ENCODE data around the gene ITIH3. TPM values are rescaled to one million over a fixed set of nuclear protein-coding genes. Genes with fewer than 3 reads are reported as not detected.

The ITIH3 gene
- total RNA-seq, 1 donor from 2014 or later = not detected

DNA sequence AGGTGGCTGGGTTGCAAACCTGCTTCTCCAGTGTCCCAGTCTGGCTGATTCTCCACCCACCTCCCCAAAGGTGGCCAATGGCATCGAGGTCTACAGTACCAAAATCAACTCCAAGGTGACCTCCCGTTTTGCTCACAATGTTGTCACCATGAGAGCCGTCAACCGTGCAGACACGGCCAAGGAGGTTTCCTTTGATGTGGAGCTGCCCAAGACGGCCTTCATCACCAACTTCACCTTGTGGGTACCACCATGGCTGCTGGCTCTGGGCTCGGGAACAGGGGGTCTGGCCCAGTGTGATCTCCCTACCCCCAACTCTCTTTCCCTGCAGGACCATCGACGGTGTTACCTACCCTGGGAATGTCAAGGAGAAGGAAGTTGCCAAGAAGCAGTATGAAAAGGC is 1.8 kb downstream of the ITIH3 start:
- no peak overlapping the region for H3K4me3 ChIP-seq (ENCODE audit: low read depth, low read length)
- no peak for DNase-seq (ENCODE audit: low read depth)
- TF ChIP-seq, protein P1, sequence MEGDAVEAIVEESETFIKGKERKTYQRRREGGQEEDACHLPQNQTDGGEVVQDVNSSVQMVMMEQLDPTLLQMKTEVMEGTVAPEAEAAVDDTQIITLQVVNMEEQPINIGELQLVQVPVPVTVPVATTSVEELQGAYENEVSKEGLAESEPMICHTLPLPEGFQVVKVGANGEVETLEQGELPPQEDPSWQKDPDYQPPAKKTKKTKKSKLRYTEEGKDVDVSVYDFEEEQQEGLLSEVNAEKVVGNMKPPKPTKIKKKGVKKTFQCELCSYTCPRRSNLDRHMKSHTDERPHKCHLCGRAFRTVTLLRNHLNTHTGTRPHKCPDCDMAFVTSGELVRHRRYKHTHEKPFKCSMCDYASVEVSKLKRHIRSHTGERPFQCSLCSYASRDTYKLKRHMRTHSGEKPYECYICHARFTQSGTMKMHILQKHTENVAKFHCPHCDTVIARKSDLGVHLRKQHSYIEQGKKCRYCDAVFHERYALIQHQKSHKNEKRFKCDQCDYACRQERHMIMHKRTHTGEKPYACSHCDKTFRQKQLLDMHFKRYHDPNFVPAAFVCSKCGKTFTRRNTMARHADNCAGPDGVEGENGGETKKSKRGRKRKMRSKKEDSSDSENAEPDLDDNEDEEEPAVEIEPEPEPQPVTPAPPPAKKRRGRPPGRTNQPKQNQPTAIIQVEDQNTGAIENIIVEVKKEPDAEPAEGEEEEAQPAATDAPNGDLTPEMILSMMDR (conservative IDR thresholded peaks at IDR 0.05; ENCODE audit: low read depth, low read length) = no peak

DNA sequence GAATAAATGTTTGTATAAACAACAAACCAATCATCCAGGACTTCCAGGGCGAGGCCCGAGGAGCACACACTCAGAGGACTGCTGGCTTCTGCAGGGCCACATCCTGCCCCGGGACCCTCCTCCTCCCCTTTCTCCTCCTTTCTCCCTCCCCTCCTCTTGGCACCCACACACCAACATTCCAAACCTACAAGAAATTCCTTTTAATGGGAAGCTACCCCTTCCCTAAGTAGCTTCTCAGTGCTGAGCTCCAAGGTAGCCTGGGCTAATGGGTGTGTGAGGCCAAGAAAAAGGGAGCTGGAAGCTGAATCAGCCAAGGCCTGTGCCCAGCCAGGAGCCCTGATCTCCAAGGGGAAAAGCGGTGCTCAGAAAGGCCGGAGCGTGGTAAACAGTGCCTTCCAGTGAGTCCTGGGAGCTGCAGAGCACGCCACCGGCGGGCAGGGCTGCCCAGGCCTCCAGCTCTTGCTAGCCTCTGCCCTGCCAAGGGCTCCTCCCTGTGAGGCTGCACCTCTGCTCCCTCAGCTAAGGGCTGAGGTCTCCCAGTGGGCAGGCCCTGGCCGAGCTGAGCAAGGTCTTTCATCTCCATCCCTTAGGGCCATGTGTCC is 3.9 kb downstream of the ITIH3 start:
- DNase-seq (ENCODE audit: low read depth) = no peak
- TF ChIP-seq, protein P1 (conservative IDR thresholded peaks at IDR 0.05; ENCODE audit: low read depth, low read length) = no peak
- H3K4me3 ChIP-seq (ENCODE audit: low read depth, low read length) = no peak overlapping the region

- TF ChIP-seq, protein P1 (conservative IDR thresholded peaks at IDR 0.05; ENCODE audit: low read depth, low read length) = peak; percentile 68
- no peak overlapping the region for H3K4me3 ChIP-seq (ENCODE audit: low read depth, low read length)
- DNase-seq (ENCODE audit: low read depth) = no peak
These were observed 4.4 kb downstream of the ITIH3 start for GRCh38 chr3:52798978-52799476.

DNA sequence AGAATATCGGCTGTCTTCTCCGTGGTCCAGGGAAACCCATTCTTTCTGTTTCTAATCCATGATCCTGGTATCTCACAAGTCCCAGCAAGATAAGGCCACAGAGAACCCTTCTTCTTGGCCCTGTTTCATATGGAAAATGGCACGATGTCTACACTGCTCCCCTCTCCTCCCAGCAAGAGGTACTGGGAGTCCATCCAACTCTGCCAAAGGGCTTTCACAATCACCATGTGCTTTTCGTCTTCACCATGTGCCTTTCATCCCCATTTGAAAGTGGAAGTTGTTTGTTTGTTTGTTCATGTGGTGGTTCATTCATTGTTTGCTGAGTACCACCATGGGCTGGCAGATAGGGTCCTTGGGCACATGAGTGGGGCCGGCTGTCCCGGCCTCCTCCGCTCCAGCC is 5.5 kb downstream of the ITIH3 start:
- DNase-seq (ENCODE audit: low read depth) = no peak
- H3K4me3 ChIP-seq (ENCODE audit: low read depth, low read length) = no peak overlapping the region
- TF ChIP-seq, protein P1 (conservative IDR thresholded peaks at IDR 0.05; ENCODE audit: low read depth, low read length) = no peak

DNA sequence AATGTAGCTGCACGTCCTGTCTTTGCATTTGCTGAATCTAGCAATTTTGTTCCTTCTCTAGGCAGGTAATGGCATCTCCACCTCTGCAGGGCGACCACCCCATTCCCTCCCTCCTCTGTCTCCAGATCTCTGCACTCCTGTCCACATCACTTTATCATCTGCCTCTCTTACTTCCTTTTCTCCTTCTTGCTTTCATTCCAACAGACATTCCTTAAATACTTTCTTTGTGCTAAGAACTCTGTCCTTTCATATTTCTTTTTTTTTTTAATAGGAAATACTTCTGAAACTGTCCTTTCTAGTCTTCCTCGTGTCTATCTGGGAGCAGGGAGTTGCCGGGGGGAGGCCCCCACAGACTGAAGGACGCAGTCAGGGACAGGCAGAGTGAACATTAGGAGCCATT is 7.2 kb downstream of the ITIH3 start:
- no peak overlapping the region for H3K4me3 ChIP-seq (ENCODE audit: low read depth, low read length)
- TF ChIP-seq, protein P1 (conservative IDR thresholded peaks at IDR 0.05; ENCODE audit: low read depth, low read length) = no peak
- DNase-seq (ENCODE audit: low read depth) = no peak

GRCh38 chr3:52805270-52806039 is 10.9 kb downstream of the ITIH3 start:
- TF ChIP-seq, protein P1 (conservative IDR thresholded peaks at IDR 0.05; ENCODE audit: low read depth, low read length) = no peak
- DNase-seq (ENCODE audit: low read depth) = no peak
- no peak overlapping the region for H3K4me3 ChIP-seq (ENCODE audit: low read depth, low read length)
